ENCODE measurements around the gene RILP. TPM values are rescaled to one million over a fixed set of nuclear protein-coding genes. Genes with fewer than 3 reads are reported as not detected.

Gene RILP
- total and polyA plus RNA-seq, 2 experiments from 2014 or later: 10.3 to 11.1 TPM

DNA sequence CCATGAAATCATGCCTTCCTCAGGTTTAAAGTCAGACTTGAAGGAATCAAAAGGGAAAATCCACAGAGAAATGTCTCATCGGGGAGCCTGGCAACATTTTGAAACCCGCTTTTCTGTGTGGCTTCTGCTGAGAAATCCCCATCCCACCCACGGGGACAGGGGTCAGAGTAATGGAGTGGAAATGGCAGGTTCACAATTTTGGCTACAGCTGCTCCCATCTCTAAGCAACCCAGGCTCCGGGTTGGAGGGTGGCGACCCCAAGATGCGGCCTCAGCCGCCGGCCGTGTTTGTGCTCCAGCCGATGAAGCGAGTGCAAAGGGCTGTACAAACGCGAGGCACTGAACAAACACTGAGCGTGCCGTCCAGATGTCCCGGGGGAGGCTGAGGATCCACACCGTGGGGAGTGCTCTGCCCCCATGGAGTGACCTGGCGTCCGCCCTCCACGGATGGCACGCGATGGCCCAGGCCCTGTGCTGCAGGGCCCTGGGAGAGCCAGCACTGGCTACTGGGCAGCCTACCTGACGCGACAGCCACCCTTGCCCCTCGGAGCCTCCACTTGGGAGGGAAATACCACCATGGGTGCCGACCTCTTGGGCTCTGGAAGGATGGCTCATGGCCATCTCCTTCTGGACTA, 43.2 kb downstream of the RILP start:
- no peaks in the 10 kb centered on the region for H3K36me3 ChIP-seq (replicated peaks; ENCODE audit: insufficient read depth, low read depth)
- H4K20me1 ChIP-seq (ENCODE audit: insufficient read depth, poor library complexity, severe bottlenecking): no peaks in the 10 kb centered on the region
- H3K4me2 ChIP-seq: no peak overlapping the region
- no peaks in the 10 kb centered on the region for H3K9me2 ChIP-seq (replicated peaks; ENCODE audit: insufficient read depth)
- 85% methylated on average over 26 of the region's 26 CpGs for WGBS (ENCODE audit: low lambda C conversion rate, missing lambda C conversion rate)
- no peaks in the 10 kb centered on the region for H3K79me2 ChIP-seq
- no peak overlapping the region for H2AFZ ChIP-seq
- H3K9me3 ChIP-seq (ENCODE audit: low read depth): no peaks in the 10 kb centered on the region
- H3K27me3 ChIP-seq: no peaks in the 10 kb centered on the region
- TF ChIP-seq EZH2 (IDR thresholded peaks at IDR 0.05; ENCODE audit: borderline replicate concordance) (no peak), EZH2phosphoT487 (IDR thresholded peaks at IDR 0.05; ENCODE audit: low read depth, severe bottlenecking, unreplicated experiment) (no peak)
- TF ChIP-seq, protein P1, sequence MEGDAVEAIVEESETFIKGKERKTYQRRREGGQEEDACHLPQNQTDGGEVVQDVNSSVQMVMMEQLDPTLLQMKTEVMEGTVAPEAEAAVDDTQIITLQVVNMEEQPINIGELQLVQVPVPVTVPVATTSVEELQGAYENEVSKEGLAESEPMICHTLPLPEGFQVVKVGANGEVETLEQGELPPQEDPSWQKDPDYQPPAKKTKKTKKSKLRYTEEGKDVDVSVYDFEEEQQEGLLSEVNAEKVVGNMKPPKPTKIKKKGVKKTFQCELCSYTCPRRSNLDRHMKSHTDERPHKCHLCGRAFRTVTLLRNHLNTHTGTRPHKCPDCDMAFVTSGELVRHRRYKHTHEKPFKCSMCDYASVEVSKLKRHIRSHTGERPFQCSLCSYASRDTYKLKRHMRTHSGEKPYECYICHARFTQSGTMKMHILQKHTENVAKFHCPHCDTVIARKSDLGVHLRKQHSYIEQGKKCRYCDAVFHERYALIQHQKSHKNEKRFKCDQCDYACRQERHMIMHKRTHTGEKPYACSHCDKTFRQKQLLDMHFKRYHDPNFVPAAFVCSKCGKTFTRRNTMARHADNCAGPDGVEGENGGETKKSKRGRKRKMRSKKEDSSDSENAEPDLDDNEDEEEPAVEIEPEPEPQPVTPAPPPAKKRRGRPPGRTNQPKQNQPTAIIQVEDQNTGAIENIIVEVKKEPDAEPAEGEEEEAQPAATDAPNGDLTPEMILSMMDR (IDR thresholded peaks at IDR 0.05; ENCODE audit: poor library complexity): no peak
- peak; percentile 10 for DNase-seq (ENCODE audit: low spot score)
- peak overlapping the region; percentile 69 for H3K27ac ChIP-seq
- no peak overlapping the region for H3K4me3 ChIP-seq
- H3K4me1 ChIP-seq (ENCODE audit: insufficient read depth): peaks cover 6% of the 10 kb centered on the region

DNA sequence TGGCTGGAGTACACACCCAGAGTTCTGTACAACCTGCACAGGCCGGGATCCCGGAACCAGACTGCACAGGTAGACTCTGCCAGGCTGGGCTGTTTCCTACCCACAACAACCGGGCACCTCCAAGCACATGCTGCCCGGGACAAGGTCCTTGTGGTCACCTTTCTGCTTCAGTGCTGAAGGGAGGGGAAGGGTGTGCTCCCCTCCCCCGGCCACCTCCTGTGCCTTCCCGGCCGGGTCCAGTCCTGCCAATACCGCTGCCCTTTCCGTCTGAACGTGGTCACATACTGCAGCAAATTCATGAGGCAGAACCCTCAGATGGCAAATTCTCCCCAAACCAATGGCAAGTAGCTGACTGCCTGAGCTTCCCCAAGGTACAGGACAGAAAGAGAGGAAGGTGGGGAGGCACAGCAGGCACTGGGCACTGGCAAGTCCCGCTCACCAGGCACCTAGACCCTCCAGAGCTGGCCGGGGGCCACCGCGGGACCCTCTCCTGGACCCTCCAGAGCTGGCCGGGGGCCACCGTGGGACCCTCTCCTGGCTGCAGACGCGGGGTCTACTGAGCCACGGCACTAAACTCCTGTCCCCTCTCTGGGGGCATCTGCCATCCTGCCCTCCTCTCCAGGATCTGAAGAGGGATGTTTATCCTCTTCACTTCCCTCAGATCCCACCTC, 43.9 kb downstream of the RILP start:
- Histone ChIP-seq H3K4me2 (no peak overlapping the region), H4K20me1 (ENCODE audit: insufficient read depth, poor library complexity, severe bottlenecking) (no peaks in the 10 kb centered on the region), H3K4me1 (ENCODE audit: insufficient read depth) (peaks cover 6% of the 10 kb centered on the region), H3K79me2 (no peaks in the 10 kb centered on the region), H3K36me3 (replicated peaks; ENCODE audit: insufficient read depth, low read depth) (no peaks in the 10 kb centered on the region), H3K9me2 (replicated peaks; ENCODE audit: insufficient read depth) (no peaks in the 10 kb centered on the region), H3K9me3 (ENCODE audit: low read depth) (no peaks in the 10 kb centered on the region), H2AFZ (no peak overlapping the region), H3K27ac (no peak overlapping the region), H3K27me3 (no peaks in the 10 kb centered on the region), H3K4me3 (no peak overlapping the region)
- TF ChIP-seq, protein P1 (IDR thresholded peaks at IDR 0.05; ENCODE audit: poor library complexity): no peak
- TF ChIP-seq EZH2phosphoT487 (IDR thresholded peaks at IDR 0.05; ENCODE audit: low read depth, severe bottlenecking, unreplicated experiment): no peak
- TF ChIP-seq EZH2 (IDR thresholded peaks at IDR 0.05; ENCODE audit: borderline replicate concordance): no peak
- peak; percentile 6 for DNase-seq (ENCODE audit: low spot score)
- 94% methylated on average over 16 of the region's 19 CpGs for WGBS (ENCODE audit: low lambda C conversion rate, missing lambda C conversion rate)

DNA sequence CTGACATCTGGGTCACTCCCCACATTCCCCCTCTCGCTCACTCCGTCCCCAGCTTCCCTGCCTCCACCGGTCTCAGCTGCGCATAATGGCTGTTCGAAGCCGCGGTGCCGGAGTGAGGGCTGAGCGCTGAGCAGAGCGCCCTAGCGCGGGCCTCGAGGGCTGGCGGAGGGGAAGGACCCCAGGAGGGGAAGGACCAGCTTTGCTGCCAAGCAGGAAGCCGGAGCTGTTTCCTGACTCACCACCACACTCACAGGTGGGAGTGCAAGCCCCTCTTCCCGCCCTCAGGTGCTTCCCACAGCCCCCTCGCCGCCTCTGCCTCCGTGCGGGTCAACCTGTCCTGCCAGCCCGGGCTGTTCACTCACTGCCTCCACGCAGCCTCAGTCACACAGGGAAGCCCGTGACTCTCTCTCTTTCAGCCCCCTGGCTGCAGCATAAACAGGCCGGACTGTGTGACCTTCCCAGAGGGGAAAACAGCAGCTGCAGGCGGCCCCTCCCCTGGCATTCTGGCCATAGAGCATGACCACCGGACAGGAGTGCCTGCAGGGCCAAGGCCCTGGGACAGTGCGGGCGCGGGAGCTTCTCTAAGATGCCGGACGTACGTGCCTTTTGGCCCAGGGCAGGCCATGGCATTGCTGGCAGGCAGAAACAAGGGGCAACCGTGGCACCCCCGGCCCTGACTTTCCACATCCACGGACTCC, 44.7 kb downstream of the RILP start:
- 77% methylated on average over 34 of the region's 35 CpGs for WGBS (ENCODE audit: low lambda C conversion rate, missing lambda C conversion rate)
- H3K79me2 ChIP-seq: no peaks in the 10 kb centered on the region
- no peak overlapping the region for H2AFZ ChIP-seq
- peak; percentile 7 for DNase-seq (ENCODE audit: low spot score)
- no peaks in the 10 kb centered on the region for H3K9me3 ChIP-seq (ENCODE audit: low read depth)
- no peaks in the 10 kb centered on the region for H4K20me1 ChIP-seq (ENCODE audit: insufficient read depth, poor library complexity, severe bottlenecking)
- H3K36me3 ChIP-seq (replicated peaks; ENCODE audit: insufficient read depth, low read depth): no peaks in the 10 kb centered on the region
- no peak for TF ChIP-seq EZH2phosphoT487 (IDR thresholded peaks at IDR 0.05; ENCODE audit: low read depth, severe bottlenecking, unreplicated experiment)
- TF ChIP-seq EZH2 (IDR thresholded peaks at IDR 0.05; ENCODE audit: borderline replicate concordance): no peak
- TF ChIP-seq, protein P1 (IDR thresholded peaks at IDR 0.05; ENCODE audit: poor library complexity): no peak
- no peak overlapping the region for H3K4me3 ChIP-seq
- peaks cover 6% of the 10 kb centered on the region for H3K4me1 ChIP-seq (ENCODE audit: insufficient read depth)
- H3K9me2 ChIP-seq (replicated peaks; ENCODE audit: insufficient read depth): no peaks in the 10 kb centered on the region
- H3K27ac ChIP-seq: no peak overlapping the region
- no peaks in the 10 kb centered on the region for H3K27me3 ChIP-seq
- no peak overlapping the region for H3K4me2 ChIP-seq

All from hepatocyte (in vitro differentiated cells).